Neural crest cell (in vitro differentiated cells): ENCODE results near the gene SPAG7. TPM values are rescaled to one million over a fixed set of nuclear protein-coding genes. Genes with fewer than 3 reads are reported as not detected.
A peak's percentile ranks its signal among the peaks of the same experiment; 100 is the strongest.
"Not testable (repeated sequence)": the region's sequence is repeated elsewhere in the genome, so short reads cannot be mapped to it uniquely, and the experiment has no call there.

Source experiments
- DNase-seq: peaks from one replicate; pipeline ENCODE4 v3.0.0; 2021; ENCODE audit warnings: low read depth, mixed read lengths, low spot score
- H3K27ac Mint-ChIP-seq: one replicate; pipeline ENCODE4 v1.8.0; 2021; ENCODE audit warnings: mild to moderate bottlenecking, mixed read lengths; ENCODE audit not compliant: unreplicated experiment
- H3K27me3 Mint-ChIP-seq: 2 replicates; pipeline ENCODE4 v1.8.0; 2021; ENCODE audit warnings: low read depth, mild to moderate bottlenecking, mixed read lengths
- H3K36me3 Mint-ChIP-seq: 2 replicates; pipeline ENCODE4 v1.8.0; 2021; ENCODE audit warnings: low read depth, mild to moderate bottlenecking, mixed read lengths
- H3K4me1 Mint-ChIP-seq: 2 replicates; pipeline ENCODE4 v1.8.0; 2021; ENCODE audit warnings: mixed read lengths
- H3K4me3 Mint-ChIP-seq: one replicate; pipeline ENCODE4 v1.8.0; 2021; ENCODE audit warnings: mild to moderate bottlenecking, mixed read lengths
- H3K9me3 Mint-ChIP-seq: 2 replicates; pipeline ENCODE4 v1.8.0; 2021; ENCODE audit warnings: mixed read lengths
- CTCF ChIP-seq: fragments of 200-600 bp; sonication (generic); conservative IDR thresholded peaks from 2 replicates; pipeline ENCODE4 v1.5.0; 2021; ENCODE audit warnings: antibody characterized with exemption, mild to moderate bottlenecking
- total RNA-seq: library from RNA; stranded (reverse); gene quantifications from 2 replicates; pipeline ENCODE4 v1.2.1, GENCODE V29; 2021

Gene SPAG7
- total RNA-seq, 1 donor from 2014 or later = 78.9 TPM

- no peak for DNase-seq
- TF ChIP-seq CTCF = no peak
- peak overlapping the region; percentile 71 for H3K27ac Mint-ChIP-seq
Measured at GRCh38 chr17:4932756-4933155, 34.9 kb downstream of the SPAG7 start.

GRCh38 chr17:4931963-4932362, 35.7 kb downstream of the SPAG7 start, which contains the start of gene GP1BA:
Gene GP1BA, plus strand, starts transcription at chr17:4932277. Its CDS starts 328 bp downstream, at chr17:4932605.
- Mint-ChIP-seq H3K4me1 (peaks cover 13% of the 10 kb centered on the region), H3K36me3 (peaks cover 8% of the 10 kb centered on the region), H3K27me3 (no peaks in the 10 kb centered on the region), H3K9me3 (no peaks in the 10 kb centered on the region), H3K4me3 (peak within 1 kb of the TSS; percentile 8), H3K27ac (peak within 1 kb of the TSS; percentile 87)
- DNase-seq = no peak
- no peak for TF ChIP-seq CTCF

More at GRCh38 chr17:4932756-4933155, 34.9 kb downstream of the SPAG7 start:
- H3K4me3 Mint-ChIP-seq = peak overlapping the region; percentile 8
- peaks cover 13% of the 10 kb centered on the region for H3K4me1 Mint-ChIP-seq
- H3K36me3 Mint-ChIP-seq = peaks cover 8% of the 10 kb centered on the region
- H3K9me3 Mint-ChIP-seq = no peaks in the 10 kb centered on the region
- H3K27me3 Mint-ChIP-seq = no peaks in the 10 kb centered on the region

- Mint-ChIP-seq H3K27me3 (no peaks in the 10 kb centered on the region), H3K9me3 (no peaks in the 10 kb centered on the region), H3K36me3 (peaks cover 4% of the 10 kb centered on the region), H3K27ac (no peak overlapping the region), H3K4me1 (no peaks in the 10 kb centered on the region), H3K4me3 (no peak overlapping the region)
- DNase-seq = no peak
- TF ChIP-seq CTCF = no peak
Measured at GRCh38 chr17:4928881-4929280, 38.7 kb downstream of the SPAG7 start.

- not testable (repeated sequence) for DNase-seq, H3K4me1 Mint-ChIP-seq, H3K36me3 Mint-ChIP-seq, H3K4me3 Mint-ChIP-seq, H3K9me3 Mint-ChIP-seq, H3K27me3 Mint-ChIP-seq, H3K27ac Mint-ChIP-seq
Measured at GRCh38 chr17:4926577-4927335, 40.9 kb downstream of the SPAG7 start.

- Mint-ChIP-seq H3K36me3 (no peaks in the 10 kb centered on the region), H3K27me3 (peaks cover 3% of the 10 kb centered on the region), H3K4me3 (no peak overlapping the region), H3K9me3 (no peaks in the 10 kb centered on the region), H3K4me1 (no peaks in the 10 kb centered on the region), H3K27ac (no peak overlapping the region)
- DNase-seq = no peak
- TF ChIP-seq CTCF = no peak
Measured at GRCh38 chr17:4921320-4921719, 46.3 kb downstream of the SPAG7 start.

GRCh38 chr17:4920351-4921048, 47.1 kb downstream of the SPAG7 start:
- no peak for DNase-seq
- H3K4me1 Mint-ChIP-seq = no peaks in the 10 kb centered on the region
- H3K27me3 Mint-ChIP-seq = peaks cover 3% of the 10 kb centered on the region
- no peak for TF ChIP-seq CTCF
- H3K36me3 Mint-ChIP-seq = no peaks in the 10 kb centered on the region
- no peaks in the 10 kb centered on the region for H3K9me3 Mint-ChIP-seq
- no peak overlapping the region for H3K27ac Mint-ChIP-seq
- H3K4me3 Mint-ChIP-seq = no peak overlapping the region
